Stimulated activated CD8-positive, alpha-beta memory T cell treated with anti-CD3 and anti-CD28 coated beads, Interleukin-12 subunit alpha, Interleukin-12 subunit beta, amount 100 ng/mL, for 1 hour (primary cell): ENCODE data around the gene ZNF626.
"Not testable (repeated sequence)": the region's sequence is repeated elsewhere in the genome, so short reads cannot be mapped to it uniquely, and the experiment has no call there.

ENCODE experiments used
- DNase-seq: peaks from one replicate; pipeline ENCODE4 v3.0.0-alpha.2; 2020; ENCODE audit warnings: low read depth

Gene ZNF626

GRCh38 chr19:20661150-20661819 lies at the start of gene ZNF626:
Gene ZNF626 (minus strand): TSS chr19:20661571. CDS start chr19:20661446, 125 bp downstream.
- peak; percentile 84 for DNase-seq

GRCh38 chr19:20669263-20669662 lies 7.9 kb upstream of the ZNF626 start:
- DNase-seq: no peak

- no peak for DNase-seq
Measured at GRCh38 chr19:20667281-20667680, 5.9 kb upstream of the ZNF626 start.

- no peak for DNase-seq
Measured at GRCh38 chr19:20664901-20665781, 3.8 kb upstream of the ZNF626 start.

GRCh38 chr19:20664475-20664874 lies 3.1 kb upstream of the ZNF626 start:
- DNase-seq: not testable (repeated sequence)

- DNase-seq: no peak
Measured at GRCh38 chr19:20662421-20663105, 1.2 kb upstream of the ZNF626 start.

GRCh38 chr19:20660473-20661140 lies 764 bp downstream of the ZNF626 start:
- DNase-seq: no peak

- DNase-seq: no peak
Measured at GRCh38 chr19:20640545-20640944, 20.8 kb downstream of the ZNF626 start.

- no peak for DNase-seq
Measured at GRCh38 chr19:20640023-20640422, 21.3 kb downstream of the ZNF626 start.

GRCh38 chr19:20624560-20624959 lies 36.8 kb downstream of the ZNF626 start:
- not testable (repeated sequence) for DNase-seq

- DNase-seq: no peak
Measured at GRCh38 chr19:20616071-20616470, 45.3 kb downstream of the ZNF626 start.

GRCh38 chr19:20614971-20615370 lies 46.4 kb downstream of the ZNF626 start:
- DNase-seq: not testable (repeated sequence)

GRCh38 chr19:20612711-20613316 lies 48.6 kb downstream of the ZNF626 start:
- no peak for DNase-seq

- no peak for DNase-seq
Measured at GRCh38 chr19:20611866-20612265, 49.5 kb downstream of the ZNF626 start.

- no peak for DNase-seq
Measured at GRCh38 chr19:20607943-20608342, 53.4 kb downstream of the ZNF626 start.
